Aorta (tissue), 5 donors: ENCODE results near the gene PLXNA1. TPM values are rescaled to one million over a fixed set of nuclear protein-coding genes. Genes with fewer than 3 reads are reported as not detected.

ENCODE experiments used
- ATAC-seq: fragments of 200-7000 bp; cut with Tn5 transposase; one replicate; pipeline ENCODE4 v1.9.1; 2022; ENCODE audit warnings: moderate library complexity; ENCODE audit not compliant: low FRiP score
- DNase-seq, 2 donors: peaks; one replicate each; pipeline ENCODE4 v3.0.0-alpha.2; 2020
- H3K27ac ChIP-seq, 2 donors: one replicate each; pipeline ENCODE4 v1.5.1; 2013; ENCODE audit warnings: low read length in 2 of 2, mild to moderate bottlenecking in 2 of 2, moderate library complexity in 2 of 2, control low read depth in 1 of 2, inconsistent platforms in 1 of 2, low read depth in 1 of 2
- H3K27me3 ChIP-seq, 2 donors: one replicate each; pipeline ENCODE4 v1.6.1; 2013; ENCODE audit warnings: control low read depth in 1 of 2, low read length in 1 of 2, mild to moderate bottlenecking in 1 of 2, moderate library complexity in 1 of 2; ENCODE audit not compliant: insufficient read depth in 2 of 2, control insufficient read depth in 1 of 2
- H3K36me3 ChIP-seq, 2 donors: one replicate each; pipeline ENCODE4 v1.6.1; 2013; ENCODE audit warnings: control low read depth in 1 of 2, low read length in 1 of 2, mild to moderate bottlenecking in 1 of 2; ENCODE audit not compliant: insufficient read depth in 2 of 2, control insufficient read depth in 1 of 2
- H3K4me1 ChIP-seq, 2 donors: one replicate each; pipeline ENCODE4 v1.6.1; 2013; ENCODE audit warnings: low read length in 2 of 2, control low read depth in 1 of 2, mild to moderate bottlenecking in 1 of 2, moderate library complexity in 1 of 2; ENCODE audit not compliant: insufficient read depth in 2 of 2, control insufficient read depth in 1 of 2
- H3K4me3 ChIP-seq, 2 donors: one replicate each; pipeline ENCODE4 v1.5.1; 2013; ENCODE audit warnings: low read length in 2 of 2, control low read depth in 1 of 2, mild to moderate bottlenecking in 1 of 2
- H3K9me3 ChIP-seq: one replicate; pipeline ENCODE4 v1.6.1; 2013; ENCODE audit warnings: mild to moderate bottlenecking, low read length; ENCODE audit not compliant: control insufficient read depth
- WGBS, 2 donors: extraction: QIAGEN DNeasy Blood & Tissue Kit; methylation state at CpG; one replicate each; pipeline ENCODE4 v1.1.7; 2013; 5-methylcytosine and 5-hydroxymethylcytosine counted together
- intact Hi-C, 2 donors: fragments of 100-400 bp; cut with DNase I; formaldehyde crosslinking; loops; one replicate each; pipeline versions ENCODE4 v1.14.2 to v1.15.0; 2022
- polyA plus RNA-seq, 2 donors: library from polyadenylated mRNA; stranded (reverse); fragments of 200-250 nt; gene quantifications; one replicate each; pipeline ENCODE4 v1.2.3, GENCODE V29; 2013
- total RNA-seq, 2 donors: library from RNA; stranded (reverse); fragmentation: NEBNext Ultra II Directional; extraction: Animal tissue kit (Norgen Biotek cat#: 25700); gene quantifications; one replicate each; pipeline ENCODE4 v1.2.1, GENCODE V29; 2021
- donor health status: healthy with polysubstance abuse.
- donor health status: Bipolar disorder and iron deficiency.
- donor health status: DM: no; HTN: no; CAD: no.
- donor health status: DM: no; HTN: no; CAD: no.
- donor health status: DM: yes; HTN: yes; CAD: no.

PLXNA1 gene
- total and polyA plus RNA-seq, 4 donors: 6.0 to 51.3 (median 21.3) TPM

- peaks cover 0 to 17% of the 10 kb centered on the region in 2 donors for H3K36me3 ChIP-seq
Observed at GRCh38 chr3:127027811-127028548, 45.1 kb downstream of the PLXNA1 start.

GRCh38 chr3:127028781-127029657 lies 46.1 kb downstream of the PLXNA1 start:
- WGBS, 2 donors: 90 to 93% methylated on average over 29 to 30 of the region's 30 CpGs
- peaks cover 0 to 22% of the 10 kb centered on the region in 2 donors for H3K36me3 ChIP-seq

More at GRCh38 chr3:127027811-127028548, 45.1 kb downstream of the PLXNA1 start:
- Histone ChIP-seq H3K9me3 (no peaks in the 10 kb centered on the region), H3K27me3 (no peaks in the 10 kb centered on the region), H3K27ac (no peak overlapping the region), H3K4me1 (no peaks in the 10 kb centered on the region), H3K4me3 (no peak overlapping the region)
- no peak for DNase-seq
- intact Hi-C loops: no loop called here
- 91% methylated on average over 29 of the region's 29 CpGs for WGBS, 2 donors
- ATAC-seq: no peak

GRCh38 chr3:127029658-127030507 lies 47.0 kb downstream of the PLXNA1 start:
- no peaks in the 10 kb centered on the region for H3K4me1 ChIP-seq
- H3K4me3 ChIP-seq: no peak overlapping the region
- no peaks in the 10 kb centered on the region for H3K27me3 ChIP-seq
- intact Hi-C loops: no loop called here
- H3K27ac ChIP-seq: no peak overlapping the region
- H3K9me3 ChIP-seq: no peaks in the 10 kb centered on the region
- ATAC-seq (no peak), DNase-seq (no peak)
- H3K36me3 ChIP-seq: peaks cover 0 to 23% of the 10 kb centered on the region in 2 donors
- WGBS, 2 donors: 91% methylated on average over 42 of the region's 42 CpGs

More at GRCh38 chr3:127028781-127029657, 46.1 kb downstream of the PLXNA1 start:
- Histone ChIP-seq H3K27me3 (no peaks in the 10 kb centered on the region), H3K4me3 (no peak overlapping the region), H3K4me1 (no peaks in the 10 kb centered on the region), H3K9me3 (no peaks in the 10 kb centered on the region), H3K27ac (no peak overlapping the region)
- intact Hi-C loops: no loop called here
- ATAC-seq: no peak
- DNase-seq: no peak

GRCh38 chr3:127030508-127031412 lies 47.8 kb downstream of the PLXNA1 start:
- Histone ChIP-seq H3K4me3 (no peak overlapping the region), H3K4me1 (no peaks in the 10 kb centered on the region), H3K36me3 (peaks cover 0 to 23% of the 10 kb centered on the region in 2 donors), H3K27ac (no peak overlapping the region), H3K9me3 (no peaks in the 10 kb centered on the region), H3K27me3 (no peaks in the 10 kb centered on the region)
- 93% methylated on average over 19 of the region's 19 CpGs for WGBS, 2 donors
- DNase-seq (no peak), ATAC-seq (no peak)
- intact Hi-C loops: no loop called here

GRCh38 chr3:127031413-127031810 lies 48.5 kb downstream of the PLXNA1 start:
- H3K4me3 ChIP-seq: no peak overlapping the region
- no peaks in the 10 kb centered on the region for H3K4me1 ChIP-seq
- no peak for DNase-seq
- WGBS, 2 donors: 89 to 92% methylated on average over 9 of the region's 9 CpGs
- intact Hi-C loops: no loop called here
- no peak overlapping the region for H3K27ac ChIP-seq
- H3K9me3 ChIP-seq: no peaks in the 10 kb centered on the region
- H3K27me3 ChIP-seq: no peaks in the 10 kb centered on the region
- peaks cover 0 to 23% of the 10 kb centered on the region in 2 donors for H3K36me3 ChIP-seq
- no peak for ATAC-seq

- intact Hi-C loops: no loop called here
- 82 to 94% methylated on average over 7 of the region's 7 CpGs for WGBS, 2 donors
- DNase-seq: no peak
- H3K9me3 ChIP-seq: no peaks in the 10 kb centered on the region
- no peak overlapping the region for H3K4me3 ChIP-seq
- H3K4me1 ChIP-seq: no peaks in the 10 kb centered on the region
- no peak for ATAC-seq
- H3K27me3 ChIP-seq: no peaks in the 10 kb centered on the region
- peaks cover 0 to 23% of the 10 kb centered on the region in 2 donors for H3K36me3 ChIP-seq
- no peak overlapping the region for H3K27ac ChIP-seq
Observed at GRCh38 chr3:127031845-127032244, 48.9 kb downstream of the PLXNA1 start.

- 90% methylated on average over 21 of the region's 21 CpGs for WGBS, 2 donors
Observed at GRCh38 chr3:127032296-127032990, 49.5 kb downstream of the PLXNA1 start.

More at GRCh38 chr3:127032296-127032990, 49.5 kb downstream of the PLXNA1 start:
- ATAC-seq (no peak), DNase-seq (peak in 1 of 2 donors; percentile 30)
- Histone ChIP-seq H3K9me3 (no peaks in the 10 kb centered on the region), H3K4me1 (no peaks in the 10 kb centered on the region), H3K36me3 (peaks cover 0 to 23% of the 10 kb centered on the region in 2 donors), H3K4me3 (no peak overlapping the region), H3K27ac (no peak overlapping the region), H3K27me3 (no peaks in the 10 kb centered on the region)
- intact Hi-C loops: no loop called here
